Vagina (tissue), 2 donors: ENCODE measurements around the gene PRSS16.

Experiments used
- CTCF ChIP-seq, 3 experiments: fragments of 450-650 bp in 2 of 3; fragments of 200-600 bp in 1 of 3; sonication (generic) in 1 of 3; IDR thresholded peaks; one replicate each; pipeline ENCODE4 v1.5.1; 2017 to 2019; ENCODE audit warnings: antibody characterized with exemption in 3 of 3, mild to moderate bottlenecking in 2 of 3, moderate library complexity in 2 of 3
- POLR2AphosphoS5 ChIP-seq, 2 donors: sonication (generic); formaldehyde crosslinking; IDR thresholded peaks; one replicate each; pipeline ENCODE4 v1.9.0; 2017; ENCODE audit warnings: antibody characterized with exemption in 2 of 2, mild to moderate bottlenecking in 2 of 2, low read depth in 1 of 2; ENCODE audit not compliant: insufficient read depth in 1 of 2

GRCh38 chr6:27247133-27247836 is at the start of gene PRSS16:
- TF ChIP-seq CTCF (IDR thresholded peaks at IDR 0.05) = no peak
- no peak for TF ChIP-seq POLR2AphosphoS5 (IDR thresholded peaks at IDR 0.05; ENCODE audit: insufficient read depth in 1 of 2, low read depth in 1 of 2)
